HG02588 (cell line): ENCODE measurements around the gene CEP97.
"Not testable (repeated sequence)": the region's sequence is repeated elsewhere in the genome, so short reads cannot be mapped to it uniquely, and the experiment has no call there.

Experiments used
- ATAC-seq: cut with Tn5 transposase; IDR thresholded peaks from one replicate; pipeline ENCODE4 v1.9.1; 2021; ENCODE audit warnings: mild to moderate bottlenecking, moderate library complexity; ENCODE audit not compliant: unreplicated experiment

Gene CEP97

DNA sequence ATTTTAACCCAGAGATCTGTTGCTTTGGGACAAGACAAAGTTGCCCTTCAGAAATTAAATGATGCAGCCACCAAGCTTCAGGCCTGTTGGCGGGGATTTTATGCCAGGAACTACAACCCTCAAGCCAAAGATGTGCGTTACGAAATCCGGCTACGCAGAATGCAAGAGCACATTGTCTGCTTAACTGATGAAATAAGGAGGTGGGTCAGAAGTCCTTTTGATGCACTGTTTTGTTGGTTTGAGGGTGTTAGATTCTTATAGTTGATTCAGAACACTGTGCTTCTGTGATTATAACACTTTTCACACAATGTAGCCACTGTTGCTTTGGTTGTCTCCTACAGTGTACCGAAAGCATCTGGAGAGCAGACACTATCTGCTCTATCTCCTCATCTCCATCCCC is 33.8 kb downstream of the CEP97 start:
- no peak for ATAC-seq

DNA sequence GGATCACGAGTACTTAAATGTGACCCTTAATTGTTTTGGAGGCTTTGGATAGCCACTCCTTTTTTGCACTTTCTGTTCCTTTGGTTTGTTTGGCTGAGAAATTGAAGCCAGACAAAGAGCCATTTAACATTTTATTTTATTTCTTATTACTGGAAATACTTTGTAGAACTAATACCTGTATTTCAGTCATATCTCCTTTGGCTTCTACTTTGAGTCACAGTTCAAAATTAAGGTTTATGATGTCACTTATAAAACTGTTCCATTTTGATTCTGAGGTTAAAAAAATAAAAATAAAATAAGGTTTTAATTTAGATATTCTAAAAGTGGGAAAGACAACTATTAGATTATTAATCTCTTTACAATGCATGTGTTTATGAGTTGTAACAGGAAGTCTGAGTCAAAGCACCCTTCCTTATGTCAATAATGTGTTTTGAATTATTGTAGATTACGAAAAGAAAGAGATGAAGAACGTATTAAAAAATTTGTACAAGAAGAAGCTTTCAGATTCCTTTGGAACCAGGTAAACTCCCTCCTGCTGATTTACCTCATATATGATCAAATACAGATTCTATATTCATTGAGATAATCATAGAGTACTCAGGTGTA is 37.7 kb downstream of the CEP97 start:
- ATAC-seq: no peak

DNA sequence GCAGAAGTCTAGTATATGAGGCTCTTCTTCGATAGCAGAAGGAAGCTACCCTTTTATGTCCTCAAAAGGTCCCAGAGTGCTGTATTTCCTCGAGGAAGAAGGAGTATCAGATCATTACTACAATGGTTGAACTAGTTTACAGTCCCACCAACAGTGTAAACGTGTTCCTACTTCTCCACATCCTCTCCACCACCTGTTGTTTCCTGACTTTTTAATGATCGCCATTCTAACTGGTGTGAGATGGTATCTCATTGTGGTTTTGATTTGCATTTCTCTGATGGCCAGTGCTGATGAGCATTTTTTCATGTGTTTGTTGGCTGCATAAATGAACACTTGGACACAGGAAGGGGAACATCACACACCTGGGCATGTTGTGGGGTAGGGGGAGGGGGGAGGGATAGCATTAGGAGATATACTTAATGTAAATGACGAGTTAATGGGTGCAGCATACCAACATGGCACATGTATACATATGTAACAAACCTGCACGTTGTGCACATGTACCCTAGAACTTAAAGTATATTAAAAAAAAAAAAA is 53.4 kb downstream of the CEP97 start:
- ATAC-seq: not testable (repeated sequence)

DNA sequence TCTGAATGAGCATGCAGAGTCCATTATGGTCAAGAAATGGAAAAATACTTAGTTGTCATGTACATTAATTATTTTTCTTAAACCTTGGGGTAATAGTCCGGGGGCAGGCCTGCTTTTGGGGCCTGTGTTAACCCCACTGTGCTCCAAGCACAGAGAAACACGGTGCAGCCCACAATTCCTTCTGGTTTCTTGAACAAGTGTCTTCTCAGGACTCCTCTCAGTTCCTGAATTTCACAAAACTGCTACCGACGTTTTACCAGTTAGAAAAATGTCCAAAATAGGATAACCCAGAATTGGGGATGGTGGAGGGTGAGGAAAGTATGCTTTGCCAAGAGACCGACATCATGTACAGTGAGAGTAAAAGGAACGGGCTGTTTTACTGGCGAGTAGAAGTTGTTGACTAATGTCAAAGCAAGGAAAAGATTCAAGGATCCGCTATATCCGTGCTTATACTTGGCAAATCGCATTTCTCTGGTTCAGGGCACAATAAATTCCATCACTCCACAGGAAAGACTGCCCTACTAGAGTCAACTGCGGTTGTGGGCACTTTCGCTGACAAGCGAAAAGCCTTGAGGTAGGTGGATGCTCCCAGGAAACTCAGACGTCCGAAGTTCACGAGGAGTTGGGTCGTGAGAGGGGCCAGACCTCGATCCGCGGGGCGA is 54.1 kb downstream of the CEP97 start:
- no peak for ATAC-seq

DNA sequence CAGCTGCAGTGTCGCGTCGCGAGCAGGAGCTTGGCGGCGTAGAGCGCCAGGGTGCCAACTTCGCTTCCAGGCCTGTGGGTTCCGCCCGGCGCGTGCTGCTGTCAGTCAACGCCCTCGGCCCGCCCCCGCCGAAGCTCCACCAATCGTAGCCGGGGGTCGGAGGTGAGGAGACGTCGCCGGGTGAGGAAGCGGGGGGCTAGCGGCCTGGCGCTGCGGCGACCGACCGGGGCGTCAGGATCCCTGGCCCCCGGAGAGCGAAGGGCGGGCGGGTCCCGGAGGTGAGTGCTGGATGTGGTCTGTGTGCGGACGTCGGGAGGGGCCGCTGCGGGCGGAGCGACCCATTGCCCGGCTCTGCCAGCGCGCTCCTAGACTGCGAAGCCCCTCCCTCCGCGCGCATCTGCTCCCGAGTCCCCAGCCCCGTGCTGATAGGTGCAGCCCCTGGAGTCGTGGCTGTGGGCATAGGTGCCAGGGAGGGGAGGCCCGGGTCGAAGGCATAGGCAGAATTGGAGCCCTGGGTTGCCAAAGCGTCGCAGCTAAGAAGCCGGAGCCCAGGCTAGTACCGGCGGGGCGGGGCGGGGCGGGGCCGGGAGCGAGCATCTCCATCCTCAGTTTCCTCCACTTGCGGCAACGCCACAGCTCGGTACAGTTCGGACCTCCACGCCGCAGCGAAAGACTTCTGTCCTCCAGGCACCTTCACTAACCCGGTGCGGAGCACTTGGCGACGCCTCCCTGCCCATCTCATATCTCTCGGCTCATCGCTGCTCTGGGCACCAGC is 54.8 kb downstream of the CEP97 start, which contains the start of gene NXPE3:
Gene NXPE3 (plus strand): TSS at position 165 of the 775 bp plus-strand sequence. CDS start 6,386 bp downstream, outside the sequence.
- peak; percentile 95 for ATAC-seq

DNA sequence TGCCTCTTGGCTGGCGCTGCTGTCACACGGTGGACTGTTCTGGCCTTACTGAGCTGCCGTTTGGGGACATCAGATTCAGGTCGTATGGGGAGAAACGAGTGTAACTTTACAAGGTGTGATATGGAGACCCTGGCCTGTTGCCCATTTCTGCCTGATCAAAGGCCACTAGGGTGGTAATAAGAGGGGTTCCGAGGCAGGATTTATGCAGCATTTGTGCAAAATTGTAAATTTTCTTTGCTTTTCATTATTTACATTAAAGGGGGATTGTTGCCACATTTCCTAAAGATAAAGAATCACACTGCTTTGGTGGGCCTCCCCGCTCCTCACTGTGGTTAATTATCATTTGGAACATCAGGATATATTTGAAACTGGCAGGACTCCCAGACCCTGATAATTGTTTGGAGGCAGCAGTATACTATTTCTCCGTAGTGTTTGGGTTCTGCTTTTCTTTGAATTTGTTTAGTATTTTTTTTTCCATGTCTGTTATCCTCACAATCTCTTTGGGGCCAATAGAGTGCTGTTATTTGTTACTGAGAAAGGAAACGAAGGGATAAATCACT is 55.5 kb downstream of the CEP97 start:
- ATAC-seq: no peak

DNA sequence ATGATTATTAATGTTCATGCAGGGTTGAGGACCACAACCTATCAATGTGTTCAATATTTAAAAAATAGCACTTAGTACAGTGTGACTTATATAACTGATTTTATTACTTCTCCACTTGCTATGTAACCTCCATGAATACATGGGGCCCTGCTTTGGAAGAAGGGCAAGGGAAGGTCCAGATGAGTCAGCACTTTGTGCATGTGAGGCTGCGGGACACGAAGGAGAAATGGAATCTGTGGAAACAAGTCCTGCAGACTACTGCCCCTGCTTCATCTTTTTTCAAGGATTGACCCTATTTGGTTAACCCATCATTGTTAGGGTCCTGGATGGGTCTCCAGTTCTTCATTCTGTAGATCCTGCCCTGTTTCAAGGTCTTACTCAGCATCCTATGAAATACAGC is 56.2 kb downstream of the CEP97 start:
- no peak for ATAC-seq

DNA sequence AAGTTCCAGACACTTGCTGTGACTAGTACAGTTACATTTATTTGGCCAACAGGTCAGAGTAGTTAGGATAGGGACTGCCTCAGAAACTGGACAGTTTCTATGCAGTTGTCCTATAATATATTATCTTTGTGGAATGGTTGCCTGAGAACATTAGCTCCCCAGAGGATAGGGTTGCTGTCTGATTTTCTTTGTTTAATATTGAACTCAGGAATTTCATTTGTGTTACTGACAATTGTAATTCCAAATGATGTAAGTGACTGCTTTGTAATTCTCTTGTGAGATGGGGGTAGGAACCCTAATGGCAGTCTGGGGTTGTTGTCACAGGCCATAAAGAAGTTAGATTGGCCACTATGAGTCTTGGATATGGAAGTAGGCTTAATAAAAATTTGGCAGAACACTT is 56.8 kb downstream of the CEP97 start:
- no peak for ATAC-seq

DNA sequence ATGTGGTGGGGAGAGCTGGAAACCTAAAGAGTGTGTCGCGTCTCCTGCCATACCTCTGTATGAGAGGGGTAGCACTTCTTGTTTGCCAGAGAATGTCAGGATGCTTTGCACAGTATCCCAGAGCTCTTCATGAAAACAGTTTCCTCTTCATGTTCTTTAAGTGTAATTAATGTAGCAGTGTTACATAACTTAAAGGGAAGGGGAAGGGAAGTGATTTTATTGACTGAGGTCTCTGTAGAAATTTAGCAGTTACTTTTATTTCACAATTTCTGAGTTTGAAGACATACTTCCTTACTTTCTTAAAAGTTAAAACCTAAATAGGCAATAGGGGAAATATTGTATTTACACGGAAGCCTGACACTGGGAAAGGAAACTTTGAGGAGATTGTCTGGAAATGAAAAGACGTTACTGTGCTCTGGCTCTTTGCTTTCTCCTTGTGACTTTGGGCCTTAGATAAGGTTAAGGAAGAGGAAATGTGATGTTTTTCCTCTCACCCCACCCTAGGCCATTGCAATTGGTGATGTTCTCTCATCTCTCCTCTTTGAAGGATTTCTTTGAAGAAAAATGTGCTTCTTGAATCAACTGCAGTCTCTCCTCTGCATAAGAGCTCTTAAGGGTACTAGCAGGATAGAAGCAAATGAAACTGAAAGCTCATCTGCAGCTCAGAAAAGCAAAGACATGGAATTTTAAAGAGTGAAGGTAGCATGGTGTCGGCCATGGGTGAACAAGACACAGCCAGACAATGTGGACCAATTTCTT is 60.6 kb downstream of the CEP97 start:
- no peak for ATAC-seq

DNA sequence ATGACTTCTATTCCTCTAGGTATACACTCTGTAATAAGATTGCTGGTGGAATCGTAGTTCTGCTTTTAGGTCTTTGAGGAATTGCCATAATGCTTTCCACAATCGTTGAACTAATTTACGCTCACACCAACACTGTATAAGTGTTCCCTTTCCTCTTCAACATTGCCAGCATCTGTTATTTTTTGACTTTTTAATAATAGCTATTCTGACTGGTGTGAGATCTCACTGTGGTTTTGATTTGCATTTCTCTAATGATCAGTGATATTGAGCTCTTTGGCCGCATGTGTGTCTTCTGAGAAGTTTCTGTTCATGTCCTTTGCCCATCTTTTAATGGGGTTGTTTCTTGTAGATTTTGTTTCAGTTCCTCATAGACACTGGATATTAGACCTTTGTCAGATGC is 67.4 kb downstream of the CEP97 start:
- peak; percentile 95 for ATAC-seq

DNA sequence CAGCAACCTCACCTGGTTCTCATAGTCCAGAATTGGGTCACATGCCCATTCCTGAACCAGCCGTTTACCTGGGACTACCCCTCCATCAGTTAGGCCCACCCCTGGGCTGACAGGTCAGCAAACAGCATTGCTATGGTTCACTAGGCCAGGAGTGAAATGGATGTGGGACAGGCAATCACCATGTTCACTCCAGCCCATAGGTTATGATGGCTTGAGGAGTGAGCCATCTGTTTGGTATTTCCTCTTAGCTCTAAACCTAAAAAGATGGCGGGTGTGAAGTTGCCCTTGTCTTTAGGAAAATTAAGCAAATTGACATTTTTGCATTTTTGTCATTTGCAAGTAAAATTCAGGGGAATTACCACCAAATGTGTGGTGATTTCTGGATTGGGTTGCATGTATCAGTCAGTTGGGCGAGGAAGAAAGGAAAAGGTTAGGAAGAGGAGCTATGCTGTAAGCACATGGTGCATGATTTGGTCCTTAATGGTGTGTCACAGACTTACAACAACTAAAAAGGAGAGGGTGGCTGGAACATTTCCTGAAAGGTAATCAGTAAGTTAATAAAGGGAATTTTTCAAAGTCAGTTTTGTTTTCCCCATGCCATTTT is 71.8 kb downstream of the CEP97 start:
- no peak for ATAC-seq

DNA sequence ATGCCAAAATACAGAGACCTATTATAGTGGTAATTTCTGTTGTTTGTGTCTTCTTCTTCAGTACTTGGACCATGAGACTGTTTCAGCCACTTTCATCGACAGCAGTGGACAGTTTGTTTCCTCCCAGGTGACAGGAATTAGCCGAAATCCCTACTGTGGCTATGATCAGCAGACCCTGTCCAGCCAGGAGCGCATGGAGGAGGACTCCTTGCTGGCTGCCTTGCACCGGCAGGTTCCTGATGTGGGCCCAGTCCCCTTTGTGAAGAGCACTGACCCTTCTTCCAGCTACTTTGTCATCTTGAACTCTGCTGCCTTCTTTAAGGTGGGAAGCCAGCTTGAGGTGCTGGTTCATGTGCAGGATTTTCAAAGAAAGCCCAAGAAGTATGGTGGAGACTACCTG is 76.8 kb downstream of the CEP97 start:
- no peak for ATAC-seq

DNA sequence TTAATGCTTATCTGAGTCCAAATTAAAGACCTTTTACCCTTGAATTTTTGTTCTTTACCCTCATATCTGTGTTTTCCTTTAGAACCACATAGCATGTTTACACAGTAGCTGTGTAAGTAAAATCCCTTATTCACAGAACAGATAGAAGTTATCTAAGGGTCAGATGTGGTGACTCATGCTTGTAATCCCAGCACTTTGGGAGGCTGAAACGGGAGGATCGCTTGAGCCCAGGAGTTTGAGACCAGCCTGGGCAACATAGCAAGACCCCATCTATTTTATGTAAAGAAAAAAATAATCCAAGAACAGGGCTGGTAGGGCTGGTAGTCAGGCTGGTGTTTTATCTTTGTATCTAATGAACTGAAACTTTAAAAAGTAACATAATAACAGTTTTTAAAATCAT is 77.8 kb downstream of the CEP97 start:
- ATAC-seq: no peak

DNA sequence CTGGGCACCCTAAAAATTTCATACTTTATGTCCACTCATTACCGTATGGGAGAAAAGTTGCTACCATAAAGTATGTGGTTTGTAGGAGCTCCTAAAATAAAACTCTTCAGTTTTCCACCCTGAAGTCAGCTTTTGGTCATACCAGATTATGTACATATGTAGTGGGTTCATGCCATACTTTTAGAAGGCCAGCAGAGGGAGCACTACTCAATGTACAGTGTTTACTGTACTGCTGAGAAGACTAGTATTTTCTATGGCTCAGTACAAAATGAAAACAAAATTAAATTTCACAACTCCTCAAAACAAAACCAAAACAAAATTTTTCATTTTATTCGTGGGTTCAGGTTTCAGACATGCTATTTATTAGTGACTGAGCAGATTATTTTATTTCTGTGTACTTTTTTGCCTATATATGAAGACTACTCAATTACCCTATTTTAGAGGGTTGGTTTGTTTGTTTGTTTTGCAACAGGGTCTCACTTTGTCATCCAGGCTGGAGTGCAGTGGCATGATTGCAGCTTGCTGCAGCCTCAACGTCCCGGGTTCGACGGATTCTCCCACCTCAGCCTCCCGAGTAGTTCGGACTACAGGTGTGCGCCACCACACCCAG is 78.9 kb downstream of the CEP97 start:
- peak; percentile 94 for ATAC-seq

DNA sequence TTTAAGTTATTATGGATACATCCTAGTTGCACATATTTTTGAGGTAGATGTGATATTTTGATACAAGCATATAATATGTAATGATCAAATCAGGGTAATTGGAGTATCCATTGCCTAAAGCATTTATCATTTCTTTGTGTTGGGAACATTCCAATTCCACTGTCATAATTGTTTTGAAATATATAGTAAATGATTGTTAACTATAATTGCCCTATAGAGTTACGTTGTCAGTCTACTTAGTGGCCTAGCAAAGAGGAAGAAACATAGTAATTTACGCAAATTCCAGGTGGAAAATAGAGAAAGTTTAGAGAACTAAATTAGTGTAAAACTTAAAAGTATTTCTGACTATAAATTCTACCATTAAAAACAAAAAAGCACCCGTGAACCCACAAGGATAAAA is 79.5 kb downstream of the CEP97 start:
- no peak for ATAC-seq

DNA sequence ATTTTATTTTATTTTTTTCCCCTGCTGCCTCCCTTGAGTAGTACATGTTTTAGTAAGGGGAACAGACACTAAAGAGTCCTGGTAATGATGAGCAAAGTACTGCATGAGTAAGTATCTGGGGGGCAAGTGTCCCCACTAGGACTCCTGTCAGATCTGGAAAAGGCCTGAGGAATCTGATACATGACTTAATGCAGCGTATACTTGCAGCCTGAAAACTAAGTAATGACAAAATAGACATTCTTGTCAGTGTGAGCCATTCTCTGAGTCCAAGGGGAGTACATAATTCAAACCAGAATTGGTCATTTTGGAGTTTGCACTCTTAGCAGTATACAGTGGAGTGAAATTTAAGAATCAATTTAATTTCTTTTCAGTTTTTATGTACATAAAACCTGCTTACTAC is 82.1 kb downstream of the CEP97 start:
- ATAC-seq: no peak

DNA sequence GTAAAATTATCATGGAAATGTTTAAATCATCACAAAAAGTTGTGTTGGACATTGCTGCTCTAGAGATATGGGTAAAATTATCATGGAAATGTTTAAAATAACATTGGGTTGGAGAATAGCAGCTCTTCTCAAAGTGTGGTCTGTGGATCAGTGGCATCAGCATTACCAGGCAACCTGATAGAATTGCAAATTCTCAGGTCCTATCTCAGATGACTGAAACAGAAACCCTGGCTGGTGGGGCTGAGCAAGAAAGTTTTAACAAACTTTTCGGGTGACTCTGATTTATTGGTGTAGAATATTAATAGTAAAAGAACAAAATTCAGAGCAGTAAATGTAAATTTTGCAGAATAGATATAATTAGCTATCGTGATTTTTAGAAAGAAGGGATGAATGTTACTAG is 83.5 kb downstream of the CEP97 start:
- ATAC-seq: peak; percentile 77

DNA sequence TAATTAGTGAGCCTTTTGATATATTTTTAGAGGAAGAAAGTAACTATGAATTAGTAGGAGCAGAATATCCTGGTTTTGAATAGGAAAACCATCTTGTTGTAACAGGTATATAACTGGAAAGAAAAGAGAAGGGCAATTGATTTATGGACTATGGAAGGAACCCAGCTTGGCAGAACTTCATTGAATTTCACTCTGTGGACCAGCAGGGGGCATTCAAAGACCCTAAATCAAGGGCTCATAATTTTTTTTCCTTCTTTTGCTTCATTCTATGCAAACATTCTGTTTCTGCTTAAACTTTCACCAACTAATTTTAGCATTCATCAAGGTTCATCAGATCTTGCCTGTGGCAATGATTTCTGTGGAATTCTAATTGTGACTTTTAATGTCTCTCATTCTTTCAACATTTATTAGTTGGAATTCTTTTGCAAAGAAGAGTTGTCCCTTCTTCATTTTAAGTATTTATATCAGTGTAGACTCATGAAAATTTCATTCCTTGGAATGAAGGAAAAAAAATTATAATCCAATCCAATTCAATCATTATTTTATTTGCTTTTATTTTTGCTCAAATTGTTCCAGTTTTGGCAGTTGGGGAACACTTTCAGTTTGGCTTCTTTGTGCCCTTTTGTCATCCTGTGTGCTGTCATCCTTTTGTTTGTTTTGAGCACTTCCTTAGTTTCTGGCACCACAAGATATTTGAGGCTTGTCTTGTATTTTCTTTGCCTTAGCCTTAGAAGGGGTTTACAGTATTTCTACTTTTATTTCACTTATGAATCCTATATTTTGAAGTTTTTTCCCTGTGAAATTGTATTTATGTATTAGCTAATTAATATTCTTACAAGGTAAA is 85.0 kb downstream of the CEP97 start:
- ATAC-seq: no peak

DNA sequence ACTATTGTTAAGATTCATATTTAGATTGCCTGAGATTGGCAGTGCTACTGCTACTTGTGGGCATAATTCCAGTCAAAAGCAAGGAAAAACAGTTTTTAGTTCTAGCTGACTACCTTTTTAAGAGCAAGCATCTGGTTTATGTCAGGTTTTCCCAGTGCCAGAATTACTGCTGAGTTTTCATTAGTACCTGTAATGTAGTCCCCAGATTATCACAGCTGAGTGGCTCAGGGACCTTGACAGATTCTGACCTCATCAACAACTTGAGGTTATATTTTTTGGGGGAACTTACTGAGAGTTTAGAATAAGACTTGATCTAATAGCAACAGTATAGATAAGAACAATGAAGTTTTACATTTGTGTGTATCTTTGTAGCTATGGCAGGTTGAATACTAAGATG is 85.6 kb downstream of the CEP97 start:
- ATAC-seq: no peak
